DOHH2 (cell line): Measurements from ENCODE around the gene TP53I13.

Experiments used
- H3F3A ChIP-seq: fragments of 200-600 bp; sonication (generic), shearing (Covaris generic); 2 replicates; pipeline ENCODE4 v1.6.0; 2016; ENCODE audit warnings: antibody characterized with exemption, mild to moderate bottlenecking; ENCODE audit not compliant: control insufficient read depth, insufficient read depth
- H3K27ac ChIP-seq: fragments of 200-600 bp; sonication (generic); 2 replicates; pipeline ENCODE4 v1.5.1; 2014; ENCODE audit warnings: low read depth, mild to moderate bottlenecking, low read length, moderate library complexity
- H3K27me3 ChIP-seq: fragments of 200-600 bp; sonication (generic); 2 replicates; pipeline ENCODE4 v1.6.1; 2014; ENCODE audit warnings: mild to moderate bottlenecking, low read length, mixed read lengths; ENCODE audit not compliant: control insufficient read depth
- H3K36me3 ChIP-seq: fragments of 200-600 bp; sonication (generic); 2 replicates; pipeline ENCODE4 v1.6.1; 2014; ENCODE audit warnings: mild to moderate bottlenecking, low read length, moderate library complexity, mixed read lengths; ENCODE audit not compliant: control insufficient read depth
- H3K4me1 ChIP-seq: fragments of 200-600 bp; sonication (generic); 2 replicates; pipeline ENCODE4 v1.6.1; 2014; ENCODE audit warnings: mild to moderate bottlenecking, low read length, mixed read lengths; ENCODE audit not compliant: control insufficient read depth
- H3K4me2 ChIP-seq: fragments of 200-600 bp; sonication (generic); 2 replicates; pipeline ENCODE4 v1.6.0; 2014; ENCODE audit warnings: mild to moderate bottlenecking, low read length, moderate library complexity
- H3K4me3 ChIP-seq: fragments of 200-600 bp; sonication (generic); 2 replicates; pipeline ENCODE4 v1.5.1; 2014; ENCODE audit warnings: mild to moderate bottlenecking, low read length, mixed read lengths
- H3K79me2 ChIP-seq: fragments of 200-600 bp; sonication (generic); 2 replicates; pipeline ENCODE4 v1.6.1; 2014; ENCODE audit warnings: mild to moderate bottlenecking, low read length, mixed read lengths; ENCODE audit not compliant: control insufficient read depth
- H3K9me2 ChIP-seq: fragments of 200-600 bp; sonication (generic); replicated peaks from 2 replicates; pipeline ENCODE4 v1.6.1; 2014; ENCODE audit warnings: mild to moderate bottlenecking, low read length, mixed read lengths; ENCODE audit not compliant: control insufficient read depth
- H3K9me3 ChIP-seq: fragments of 200-600 bp; sonication (generic); 2 replicates; pipeline ENCODE4 v1.6.1; 2014; ENCODE audit warnings: antibody characterized with exemption, low read length, mixed read lengths; ENCODE audit not compliant: control insufficient read depth, insufficient read depth
- H4K20me1 ChIP-seq: fragments of 200-600 bp; sonication (generic); 2 replicates; pipeline ENCODE4 v1.6.0; 2014; ENCODE audit warnings: low read depth, mild to moderate bottlenecking, antibody characterized with exemption, low read length, moderate library complexity; ENCODE audit not compliant: control insufficient read depth, insufficient read depth
- EZH2phosphoT487 ChIP-seq: fragments of 200-600 bp; sonication (generic); IDR thresholded peaks from 2 replicates; pipeline ENCODE4 v1.6.1; 2017; ENCODE audit warnings: borderline replicate concordance, mild to moderate bottlenecking, antibody characterized with exemption, low read length, moderate library complexity, mixed read lengths
- TF ChIP-seq, protein P1 (sequence below): fragments of 200-600 bp; sonication (generic); IDR thresholded peaks from one replicate; pipeline ENCODE4 v1.5.1; 2014; ENCODE audit warnings: antibody characterized with exemption, mild to moderate bottlenecking, low read depth, low read length; ENCODE audit not compliant: poor library complexity, severe bottlenecking

TP53I13 gene

DNA sequence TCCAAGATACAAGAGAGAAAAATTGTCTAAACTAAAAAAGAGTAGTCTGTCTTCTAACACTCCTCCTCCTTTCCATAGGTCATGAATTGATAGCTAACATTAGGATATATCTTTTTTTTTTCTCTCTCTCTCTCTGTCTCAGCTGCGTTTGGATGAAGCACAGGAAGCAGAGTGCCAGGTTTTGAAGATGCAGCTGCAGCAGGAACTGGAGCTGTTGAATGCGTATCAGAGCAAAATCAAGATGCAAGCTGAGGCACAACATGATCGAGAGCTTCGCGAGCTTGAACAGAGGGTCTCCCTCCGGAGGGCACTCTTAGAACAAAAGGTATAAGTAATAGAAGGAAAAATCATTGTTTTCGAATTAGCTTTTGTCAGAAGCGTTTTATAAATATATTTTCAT is 34.5 kb upstream of the TP53I13 start:
- peaks cover 53% of the 10 kb centered on the region for H3K36me3 ChIP-seq
- no peaks in the 10 kb centered on the region for H3K27me3 ChIP-seq
- H3K4me2 ChIP-seq: no peak overlapping the region
- no peak for TF ChIP-seq EZH2phosphoT487
- TF ChIP-seq, protein P1, sequence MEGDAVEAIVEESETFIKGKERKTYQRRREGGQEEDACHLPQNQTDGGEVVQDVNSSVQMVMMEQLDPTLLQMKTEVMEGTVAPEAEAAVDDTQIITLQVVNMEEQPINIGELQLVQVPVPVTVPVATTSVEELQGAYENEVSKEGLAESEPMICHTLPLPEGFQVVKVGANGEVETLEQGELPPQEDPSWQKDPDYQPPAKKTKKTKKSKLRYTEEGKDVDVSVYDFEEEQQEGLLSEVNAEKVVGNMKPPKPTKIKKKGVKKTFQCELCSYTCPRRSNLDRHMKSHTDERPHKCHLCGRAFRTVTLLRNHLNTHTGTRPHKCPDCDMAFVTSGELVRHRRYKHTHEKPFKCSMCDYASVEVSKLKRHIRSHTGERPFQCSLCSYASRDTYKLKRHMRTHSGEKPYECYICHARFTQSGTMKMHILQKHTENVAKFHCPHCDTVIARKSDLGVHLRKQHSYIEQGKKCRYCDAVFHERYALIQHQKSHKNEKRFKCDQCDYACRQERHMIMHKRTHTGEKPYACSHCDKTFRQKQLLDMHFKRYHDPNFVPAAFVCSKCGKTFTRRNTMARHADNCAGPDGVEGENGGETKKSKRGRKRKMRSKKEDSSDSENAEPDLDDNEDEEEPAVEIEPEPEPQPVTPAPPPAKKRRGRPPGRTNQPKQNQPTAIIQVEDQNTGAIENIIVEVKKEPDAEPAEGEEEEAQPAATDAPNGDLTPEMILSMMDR: no peak
- no peaks in the 10 kb centered on the region for H3K9me2 ChIP-seq
- no peaks in the 10 kb centered on the region for H4K20me1 ChIP-seq
- no peaks in the 10 kb centered on the region for H3K4me1 ChIP-seq
- peaks cover 15% of the 10 kb centered on the region for H3F3A ChIP-seq
- no peaks in the 10 kb centered on the region for H3K9me3 ChIP-seq
- peaks cover 2% of the 10 kb centered on the region; the same call in 1 of the 2 replicates for H3K79me2 ChIP-seq
- no peak overlapping the region for H3K27ac ChIP-seq
- no peak overlapping the region for H3K4me3 ChIP-seq

DNA sequence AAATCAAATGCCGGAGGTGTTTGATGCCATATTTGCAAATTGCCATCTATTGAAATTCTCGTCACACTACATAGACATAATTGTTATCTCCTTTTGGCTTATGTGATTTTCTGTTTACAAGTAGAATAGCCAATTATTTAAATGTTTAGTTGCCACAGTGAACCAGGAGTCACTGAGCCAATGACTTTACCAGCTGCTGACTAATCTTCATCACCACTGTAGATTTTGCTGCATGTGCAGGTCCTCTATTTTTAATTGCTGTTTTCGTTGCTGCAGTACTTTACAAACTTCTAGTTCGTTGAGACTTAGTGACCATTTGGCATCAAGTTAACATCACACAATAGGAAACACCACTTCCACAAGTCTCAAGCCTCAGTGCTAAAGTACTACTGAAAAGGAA is 24.4 kb upstream of the TP53I13 start:
- Histone ChIP-seq H3K27ac (no peak overlapping the region), H3K27me3 (no peaks in the 10 kb centered on the region), H3K9me3 (no peaks in the 10 kb centered on the region), H3K36me3 (peaks cover 42% of the 10 kb centered on the region), H4K20me1 (no peaks in the 10 kb centered on the region), H3K79me2 (no peaks in the 10 kb centered on the region), H3K4me3 (no peak overlapping the region), H3K9me2 (no peaks in the 10 kb centered on the region), H3F3A (peaks cover 11% of the 10 kb centered on the region), H3K4me2 (no peak overlapping the region), H3K4me1 (no peaks in the 10 kb centered on the region)
- no peak for TF ChIP-seq EZH2phosphoT487
- TF ChIP-seq, protein P1: no peak

DNA sequence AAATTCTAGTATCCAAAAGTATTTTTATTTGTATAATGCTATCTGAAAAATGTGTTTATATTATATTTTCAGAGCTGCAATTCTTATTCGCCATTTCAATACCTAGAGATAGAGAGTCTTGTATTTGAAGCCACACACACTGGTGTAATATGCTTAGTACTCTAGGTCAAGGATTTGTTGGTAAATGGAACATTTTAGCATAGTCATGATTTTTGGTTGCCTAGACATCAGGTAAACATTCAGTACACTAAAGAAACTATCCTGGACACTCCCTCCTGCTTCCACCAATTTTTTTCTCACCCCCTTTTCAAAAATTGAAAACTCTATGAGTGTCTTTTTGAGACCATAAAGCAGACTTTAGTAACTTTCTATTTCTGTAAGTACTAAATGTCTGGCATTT is 22.4 kb upstream of the TP53I13 start:
- Histone ChIP-seq H3K79me2 (no peaks in the 10 kb centered on the region), H3K36me3 (peaks cover 31% of the 10 kb centered on the region), H3K4me1 (no peaks in the 10 kb centered on the region), H3K27me3 (no peaks in the 10 kb centered on the region), H3K27ac (no peak overlapping the region), H3K9me2 (no peaks in the 10 kb centered on the region), H3K4me3 (no peak overlapping the region), H4K20me1 (no peaks in the 10 kb centered on the region), H3K9me3 (no peaks in the 10 kb centered on the region), H3K4me2 (no peak overlapping the region), H3F3A (peaks cover 11% of the 10 kb centered on the region)
- TF ChIP-seq EZH2phosphoT487: no peak
- TF ChIP-seq, protein P1: no peak

DNA sequence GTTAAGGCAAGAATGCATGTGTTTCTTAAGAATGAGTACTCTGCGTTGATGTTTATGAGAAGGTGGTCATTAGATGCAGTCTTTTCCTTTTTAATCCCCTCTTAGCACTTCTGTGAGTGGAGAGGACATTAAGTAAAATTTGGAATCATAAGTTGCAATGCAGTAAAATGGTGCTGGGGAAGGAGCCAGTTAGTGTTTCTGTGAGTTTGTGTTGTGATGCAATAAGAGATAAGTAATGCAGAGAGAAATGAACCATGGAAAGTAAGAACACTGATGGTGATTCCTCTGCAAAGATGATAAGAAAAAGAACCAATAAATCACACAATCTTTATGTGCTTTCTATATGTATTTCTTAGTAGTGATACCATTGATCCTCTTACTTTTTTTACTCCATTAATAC is 21.7 kb upstream of the TP53I13 start:
- H3K4me1 ChIP-seq: no peaks in the 10 kb centered on the region
- no peak overlapping the region for H3K4me3 ChIP-seq
- no peak overlapping the region for H3K27ac ChIP-seq
- H4K20me1 ChIP-seq: no peaks in the 10 kb centered on the region
- H3K4me2 ChIP-seq: no peak overlapping the region
- H3K36me3 ChIP-seq: peaks cover 27% of the 10 kb centered on the region
- peaks cover 11% of the 10 kb centered on the region for H3F3A ChIP-seq
- no peaks in the 10 kb centered on the region for H3K27me3 ChIP-seq
- H3K79me2 ChIP-seq: no peaks in the 10 kb centered on the region
- no peaks in the 10 kb centered on the region for H3K9me2 ChIP-seq
- no peaks in the 10 kb centered on the region for H3K9me3 ChIP-seq
- TF ChIP-seq, protein P1: no peak
- no peak for TF ChIP-seq EZH2phosphoT487
